NT2/D1 (cell line): Measurements from ENCODE around the gene ANXA9.

ENCODE experiments used
- DNase-seq: peaks from one replicate; pipeline ENCODE4 v3.0.0-alpha.2; 2011; ENCODE audit warnings: low read depth, low spot score
- H3K27me3 ChIP-seq: 2 replicates; pipeline ENCODE4 v1.6.0; 2011; ENCODE audit warnings: mild to moderate bottlenecking; ENCODE audit not compliant: insufficient read length, insufficient read depth
- H3K36me3 ChIP-seq: 2 replicates; pipeline ENCODE4 v1.6.1; 2011; ENCODE audit warnings: mild to moderate bottlenecking, low read length, mixed read lengths; ENCODE audit not compliant: insufficient read depth, insufficient read length
- H3K4me1 ChIP-seq: 2 replicates; pipeline ENCODE4 v1.5.1; 2011; ENCODE audit not compliant: insufficient read depth, insufficient read length
- H3K4me3 ChIP-seq: 2 replicates; pipeline ENCODE4 v1.5.1; 2011; ENCODE audit warnings: low read depth; ENCODE audit not compliant: insufficient read length
- H3K9ac ChIP-seq: 2 replicates; pipeline ENCODE4 v1.6.0; 2011; ENCODE audit warnings: low read depth; ENCODE audit not compliant: insufficient read length
- H3K9me3 ChIP-seq: 2 replicates; pipeline ENCODE4 v1.5.1; 2011; ENCODE audit warnings: mild to moderate bottlenecking, low read length; ENCODE audit not compliant: insufficient read depth
- SUZ12 ChIP-seq: IDR thresholded peaks from 2 replicates; pipeline ENCODE4 v1.6.1; 2011; ENCODE audit not compliant: insufficient read length, insufficient read depth; ENCODE audit errors: extremely low read depth
- YY1 ChIP-seq: IDR thresholded peaks from 2 replicates; pipeline ENCODE4 v1.6.1; 2011; ENCODE audit not compliant: insufficient read length, insufficient read depth
- ZNF274 ChIP-seq: IDR thresholded peaks from 2 replicates; pipeline ENCODE4 v1.6.1; 2011; ENCODE audit warnings: mild to moderate bottlenecking, low read depth, low read length

Gene ANXA9

GRCh38 chr1:151012684-151013471 is 30.8 kb downstream of the ANXA9 start:
- DNase-seq = no peak
- TF ChIP-seq ZNF274 (no peak), YY1 (no peak), SUZ12 (no peak)
- Histone ChIP-seq H3K9ac (no peak overlapping the region), H3K4me3 (no peak overlapping the region), H3K27me3 (no peaks in the 10 kb centered on the region), H3K9me3 (no peaks in the 10 kb centered on the region), H3K36me3 (peaks cover 10% of the 10 kb centered on the region), H3K4me1 (peaks cover 2% of the 10 kb centered on the region)

DNA sequence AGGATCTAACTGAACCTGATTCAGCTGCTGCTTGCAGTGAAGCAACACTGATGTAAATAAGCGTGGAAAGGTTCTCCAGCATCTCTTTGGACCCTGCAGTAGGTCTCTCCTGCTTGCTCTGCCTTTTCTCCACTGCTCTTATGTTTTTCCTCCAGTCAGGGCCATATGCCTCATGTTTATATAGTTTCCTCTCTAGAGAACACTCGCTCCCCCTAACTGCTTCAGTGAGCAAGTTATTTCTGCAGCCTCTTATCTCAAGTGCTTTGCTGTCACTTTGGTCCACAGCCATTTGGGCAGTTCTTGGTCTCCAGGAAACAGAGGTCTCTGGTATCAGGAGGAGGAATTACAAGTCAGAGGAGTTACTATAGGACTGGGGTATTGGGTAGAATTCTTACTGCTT is 31.4 kb downstream of the ANXA9 start:
- no peak for TF ChIP-seq SUZ12
- no peak for TF ChIP-seq YY1
- TF ChIP-seq ZNF274 = no peak
- Histone ChIP-seq H3K4me1 (peaks cover 2% of the 10 kb centered on the region), H3K36me3 (peaks cover 17% of the 10 kb centered on the region), H3K4me3 (no peak overlapping the region), H3K9me3 (no peaks in the 10 kb centered on the region), H3K27me3 (no peaks in the 10 kb centered on the region), H3K9ac (no peak overlapping the region)
- DNase-seq = no peak

- H3K4me3 ChIP-seq = no peak overlapping the region
- peak; percentile 85 for DNase-seq
- no peaks in the 10 kb centered on the region for H3K9me3 ChIP-seq
- H3K9ac ChIP-seq = no peak overlapping the region
- H3K36me3 ChIP-seq = peaks cover 39% of the 10 kb centered on the region
- no peaks in the 10 kb centered on the region for H3K4me1 ChIP-seq
- H3K27me3 ChIP-seq = no peaks in the 10 kb centered on the region
- TF ChIP-seq ZNF274 = no peak
- no peak for TF ChIP-seq SUZ12
- TF ChIP-seq YY1 = no peak
Measured at GRCh38 chr1:151024540-151025146, 42.6 kb downstream of the ANXA9 start.

GRCh38 chr1:151026460-151026859 is 44.4 kb downstream of the ANXA9 start:
- TF ChIP-seq ZNF274 (no peak), YY1 (no peak), SUZ12 (no peak)
- Histone ChIP-seq H3K9me3 (no peaks in the 10 kb centered on the region), H3K27me3 (no peaks in the 10 kb centered on the region), H3K4me1 (no peaks in the 10 kb centered on the region), H3K36me3 (peaks cover 49% of the 10 kb centered on the region), H3K4me3 (no peak overlapping the region), H3K9ac (no peak overlapping the region)
- no peak for DNase-seq

GRCh38 chr1:151032164-151032563 is 50.1 kb downstream of the ANXA9 start:
- Histone ChIP-seq H3K27me3 (no peaks in the 10 kb centered on the region), H3K36me3 (peaks cover 52% of the 10 kb centered on the region), H3K9ac (no peak overlapping the region), H3K9me3 (no peaks in the 10 kb centered on the region), H3K4me3 (no peak overlapping the region), H3K4me1 (no peaks in the 10 kb centered on the region)
- no peak for DNase-seq
- no peak for TF ChIP-seq YY1
- TF ChIP-seq SUZ12 = no peak
- TF ChIP-seq ZNF274 = no peak

DNA sequence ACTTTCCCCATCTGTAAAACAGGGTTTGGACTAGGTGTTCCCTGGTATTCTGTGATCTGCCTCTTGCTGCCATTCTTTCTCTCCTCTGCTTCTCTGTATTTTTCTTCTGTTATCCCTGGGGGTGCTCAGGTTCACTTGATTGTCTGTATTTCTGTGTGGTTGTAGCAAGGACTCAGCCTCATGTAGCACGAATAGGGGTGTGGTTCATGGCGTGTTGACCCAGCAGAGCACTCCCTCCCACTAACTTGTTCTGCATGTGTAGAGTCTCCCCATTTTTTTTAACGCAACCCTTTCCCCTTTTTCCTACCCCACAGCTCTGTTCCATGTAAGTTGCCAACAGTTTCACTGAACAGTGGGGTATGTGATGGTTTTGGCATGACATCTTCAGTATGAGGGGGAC is 53.1 kb downstream of the ANXA9 start:
- no peaks in the 10 kb centered on the region for H3K4me1 ChIP-seq
- H3K9me3 ChIP-seq = no peaks in the 10 kb centered on the region
- H3K9ac ChIP-seq = no peak overlapping the region
- DNase-seq = no peak
- peaks cover 29% of the 10 kb centered on the region for H3K36me3 ChIP-seq
- H3K27me3 ChIP-seq = no peaks in the 10 kb centered on the region
- H3K4me3 ChIP-seq = no peak overlapping the region
- TF ChIP-seq ZNF274 (no peak), SUZ12 (no peak), YY1 (no peak)

GRCh38 chr1:151036356-151036755 is 54.3 kb downstream of the ANXA9 start, which contains the start of gene BNIPL:
TSS of gene BNIPL (plus strand) at chr1:151036586. CDS start at chr1:151036726, 140 bp downstream.
- TF ChIP-seq ZNF274 (no peak), YY1 (no peak), SUZ12 (no peak)
- no peaks in the 10 kb centered on the region for H3K9me3 ChIP-seq
- H3K27me3 ChIP-seq = no peaks in the 10 kb centered on the region
- no peak within 1 kb of the TSS for H3K9ac ChIP-seq
- no peaks in the 10 kb centered on the region for H3K4me1 ChIP-seq
- peaks cover 22% of the 10 kb centered on the region for H3K36me3 ChIP-seq
- no peak for DNase-seq
- H3K4me3 ChIP-seq = no peak within 1 kb of the TSS
